ENCODE measurements around the gene GDPD3. TPM values are rescaled to one million over a fixed set of nuclear protein-coding genes. Genes with fewer than 3 reads are reported as not detected.

Gene GDPD3
- polyA plus RNA-seq, 1 donor: 18.1 TPM

DNA sequence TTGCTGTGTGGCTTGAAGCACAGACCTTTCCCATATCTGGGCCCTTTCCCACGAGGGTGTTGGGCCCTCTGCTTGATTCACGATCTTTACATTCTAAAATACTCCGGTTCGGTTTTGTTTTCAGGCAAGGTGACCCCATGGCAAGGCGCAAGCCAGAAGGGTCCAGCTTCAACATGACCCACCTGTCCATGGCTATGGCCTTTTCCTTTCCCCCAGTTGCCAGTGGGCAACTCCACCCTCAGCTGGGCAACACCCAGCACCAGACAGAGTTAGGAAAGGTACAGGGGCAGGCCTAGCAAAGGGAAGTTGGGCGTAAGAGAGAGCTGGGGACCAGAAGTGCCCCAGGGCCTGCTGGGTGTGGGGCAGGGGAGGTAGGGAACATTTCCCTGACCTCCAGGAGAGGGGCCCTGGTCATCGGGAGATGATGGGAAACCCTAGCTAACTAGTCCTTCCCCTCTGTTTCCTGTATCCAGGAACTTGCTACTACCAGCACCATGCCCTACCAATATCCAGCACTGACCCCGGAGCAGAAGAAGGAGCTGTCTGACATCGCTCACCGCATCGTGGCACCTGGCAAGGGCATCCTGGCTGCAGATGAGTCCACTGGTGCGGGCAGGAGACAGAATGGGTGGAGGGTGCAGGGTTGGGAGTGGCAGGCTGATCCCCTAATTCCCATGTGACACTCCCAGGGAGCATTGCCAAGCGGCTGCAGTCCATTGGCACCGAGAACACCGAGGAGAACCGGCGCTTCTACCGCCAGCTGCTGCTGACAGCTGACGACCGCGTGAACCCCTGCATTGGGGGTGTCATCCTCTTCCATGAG lies 46.4 kb downstream of the GDPD3 start:
- Histone ChIP-seq H3K27me3 (ENCODE audit: control insufficient read depth, insufficient read depth, low read length) (no peaks in the 10 kb centered on the region), H3K9me3 (ENCODE audit: control insufficient read depth, low read depth, low read length) (peaks cover 2% of the 10 kb centered on the region), H3K36me3 (ENCODE audit: control insufficient read depth, insufficient read depth, low read length) (peaks cover 45% of the 10 kb centered on the region), H3K4me1 (ENCODE audit: control insufficient read depth, insufficient read depth, low read length) (peaks cover 21% of the 10 kb centered on the region), H3K27ac (ENCODE audit: low read length) (peak overlapping the region; percentile 100), H3K4me3 (ENCODE audit: low read length) (peak overlapping the region; percentile 100)
- WGBS (ENCODE audit: insufficient coverage, low lambda C conversion rate): no CpG with 5 or more reads among the region's 21 CpGs
- no peak for DNase-seq

DNA sequence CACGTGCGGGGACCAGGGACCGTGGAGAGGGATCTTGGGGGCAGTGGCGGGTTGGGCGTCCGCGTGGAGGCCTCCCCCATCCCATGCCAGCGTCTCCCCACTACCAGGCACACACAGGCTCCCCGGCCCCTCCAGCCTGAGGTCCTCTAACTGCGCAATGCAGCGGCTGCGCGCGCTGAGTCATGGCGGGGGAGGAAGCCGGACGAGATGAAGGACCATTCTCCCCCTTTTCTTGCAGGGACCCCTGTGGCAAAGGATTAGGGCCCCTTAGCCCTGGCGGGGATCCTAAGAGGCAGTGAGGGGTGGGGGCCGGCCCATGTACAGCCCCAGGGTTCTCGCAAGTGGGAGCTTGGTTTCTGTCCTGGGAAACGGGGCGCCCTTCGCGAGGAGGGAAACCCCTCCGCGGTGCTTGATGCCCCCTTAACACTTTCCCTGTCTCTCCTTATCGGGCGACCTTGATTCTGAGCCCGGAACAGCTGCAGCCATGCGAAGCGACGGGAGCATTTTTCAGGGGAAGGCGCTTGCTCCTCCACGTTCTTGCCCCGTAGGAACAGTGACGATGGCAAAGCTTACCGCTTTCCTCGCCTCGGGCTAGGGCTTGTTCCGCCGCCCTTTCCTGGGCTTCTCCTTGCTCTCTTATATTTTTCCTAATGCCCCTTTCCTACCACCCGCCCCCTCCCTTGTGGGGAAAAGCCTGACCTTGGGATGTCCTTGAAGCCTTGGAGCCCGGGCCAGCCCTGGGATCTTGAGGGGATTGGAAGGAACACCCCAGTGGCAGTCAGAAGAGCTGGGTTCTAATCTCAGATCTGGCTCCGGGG lies 47.2 kb downstream of the GDPD3 start:
- Histone ChIP-seq H3K9me3 (ENCODE audit: control insufficient read depth, low read depth, low read length) (peaks cover 2% of the 10 kb centered on the region), H3K4me3 (ENCODE audit: low read length) (peak overlapping the region; percentile 100), H3K27me3 (ENCODE audit: control insufficient read depth, insufficient read depth, low read length) (no peaks in the 10 kb centered on the region), H3K4me1 (ENCODE audit: control insufficient read depth, insufficient read depth, low read length) (peaks cover 21% of the 10 kb centered on the region), H3K27ac (ENCODE audit: low read length) (peak overlapping the region; percentile 100), H3K36me3 (ENCODE audit: control insufficient read depth, insufficient read depth, low read length) (peaks cover 39% of the 10 kb centered on the region)
- no peak for DNase-seq
- no CpG with 5 or more reads among the region's 44 CpGs for WGBS (ENCODE audit: insufficient coverage, low lambda C conversion rate)

DNA sequence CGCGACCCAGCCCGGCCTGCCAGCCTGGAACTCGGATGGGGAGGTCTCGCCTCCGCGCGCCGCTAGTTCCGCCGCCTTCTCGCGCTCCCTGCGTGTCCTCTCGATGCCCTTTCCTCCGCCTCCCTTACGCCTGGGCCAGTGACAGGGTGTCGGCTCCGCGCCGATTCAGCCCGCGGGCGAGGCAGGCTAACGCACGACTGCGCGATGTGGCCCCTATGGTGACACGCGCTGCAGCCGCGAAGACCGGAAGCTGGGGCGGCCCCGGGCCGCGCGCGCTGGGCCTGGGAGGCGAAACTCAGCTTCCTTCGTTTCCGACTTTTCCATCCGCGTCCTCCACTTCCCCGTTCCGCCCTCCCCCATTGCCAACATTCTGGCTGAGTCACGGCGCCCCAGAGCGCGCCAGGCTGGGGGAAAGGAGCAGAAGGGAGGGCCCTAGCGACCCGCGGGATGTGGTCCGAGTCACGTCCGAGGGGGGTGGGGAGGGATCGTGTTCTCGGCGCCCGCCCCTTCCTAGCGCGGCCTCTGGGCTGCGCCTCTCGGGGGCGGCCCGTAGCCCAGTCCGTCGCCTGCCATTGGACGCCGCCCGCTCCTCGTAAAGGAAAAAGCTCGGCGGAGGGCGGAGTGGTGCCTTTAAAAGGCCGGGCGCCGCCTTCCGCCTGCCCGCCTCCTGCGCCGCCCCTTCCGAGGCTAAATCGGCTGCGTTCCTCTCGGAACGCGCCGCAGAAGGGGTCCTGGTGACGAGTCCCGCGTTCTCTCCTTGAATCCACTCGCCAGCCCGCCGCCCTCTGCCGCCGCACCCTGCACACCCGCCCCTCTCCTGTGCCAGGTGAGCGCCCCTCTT lies 48.0 kb downstream of the GDPD3 start, which contains the start of gene ALDOA:
TSS of gene ALDOA (plus strand) at position 659 of the 841 bp plus-strand sequence. CDS start 1,138 bp downstream, outside the sequence.
- Histone ChIP-seq H3K27me3 (ENCODE audit: control insufficient read depth, insufficient read depth, low read length) (no peaks in the 10 kb centered on the region), H3K4me3 (ENCODE audit: low read length) (peak within 1 kb of the TSS; percentile 100), H3K4me1 (ENCODE audit: control insufficient read depth, insufficient read depth, low read length) (peaks cover 21% of the 10 kb centered on the region), H3K36me3 (ENCODE audit: control insufficient read depth, insufficient read depth, low read length) (peaks cover 32% of the 10 kb centered on the region), H3K27ac (ENCODE audit: low read length) (peak within 1 kb of the TSS; percentile 100), H3K9me3 (ENCODE audit: control insufficient read depth, low read depth, low read length) (peaks cover 2% of the 10 kb centered on the region)
- no CpG with 5 or more reads among the region's 99 CpGs for WGBS (ENCODE audit: insufficient coverage, low lambda C conversion rate)
- peak; percentile 98 to 99 for DNase-seq

DNA sequence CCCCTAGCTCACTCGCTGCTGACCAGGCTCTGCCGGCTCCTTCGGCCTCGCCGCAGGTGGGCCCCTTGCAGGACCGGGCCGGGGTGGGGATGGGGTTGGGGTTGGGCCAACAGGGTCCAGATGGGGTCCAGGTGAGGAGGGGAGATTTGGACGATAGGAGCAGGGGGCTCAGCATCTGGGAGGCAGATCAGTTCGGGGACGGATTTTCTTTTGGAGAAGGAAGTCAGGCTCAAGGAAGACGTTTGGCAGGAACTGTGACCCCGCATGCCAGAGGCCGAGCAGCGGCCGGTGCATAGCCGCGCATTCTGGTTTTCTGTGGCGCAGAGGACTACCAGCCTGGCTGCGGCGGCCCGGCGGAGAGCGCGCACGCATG lies 48.6 kb downstream of the GDPD3 start:
- H3K4me1 ChIP-seq (ENCODE audit: control insufficient read depth, insufficient read depth, low read length): peaks cover 21% of the 10 kb centered on the region
- peaks cover 25% of the 10 kb centered on the region for H3K36me3 ChIP-seq (ENCODE audit: control insufficient read depth, insufficient read depth, low read length)
- no peak for DNase-seq
- H3K27ac ChIP-seq (ENCODE audit: low read length): peak overlapping the region; percentile 100
- peak overlapping the region; percentile 100 for H3K4me3 ChIP-seq (ENCODE audit: low read length)
- H3K27me3 ChIP-seq (ENCODE audit: control insufficient read depth, insufficient read depth, low read length): no peaks in the 10 kb centered on the region
- H3K9me3 ChIP-seq (ENCODE audit: control insufficient read depth, low read depth, low read length): peaks cover 2% of the 10 kb centered on the region
- WGBS (ENCODE audit: insufficient coverage, low lambda C conversion rate): no CpG with 5 or more reads among the region's 25 CpGs

DNA sequence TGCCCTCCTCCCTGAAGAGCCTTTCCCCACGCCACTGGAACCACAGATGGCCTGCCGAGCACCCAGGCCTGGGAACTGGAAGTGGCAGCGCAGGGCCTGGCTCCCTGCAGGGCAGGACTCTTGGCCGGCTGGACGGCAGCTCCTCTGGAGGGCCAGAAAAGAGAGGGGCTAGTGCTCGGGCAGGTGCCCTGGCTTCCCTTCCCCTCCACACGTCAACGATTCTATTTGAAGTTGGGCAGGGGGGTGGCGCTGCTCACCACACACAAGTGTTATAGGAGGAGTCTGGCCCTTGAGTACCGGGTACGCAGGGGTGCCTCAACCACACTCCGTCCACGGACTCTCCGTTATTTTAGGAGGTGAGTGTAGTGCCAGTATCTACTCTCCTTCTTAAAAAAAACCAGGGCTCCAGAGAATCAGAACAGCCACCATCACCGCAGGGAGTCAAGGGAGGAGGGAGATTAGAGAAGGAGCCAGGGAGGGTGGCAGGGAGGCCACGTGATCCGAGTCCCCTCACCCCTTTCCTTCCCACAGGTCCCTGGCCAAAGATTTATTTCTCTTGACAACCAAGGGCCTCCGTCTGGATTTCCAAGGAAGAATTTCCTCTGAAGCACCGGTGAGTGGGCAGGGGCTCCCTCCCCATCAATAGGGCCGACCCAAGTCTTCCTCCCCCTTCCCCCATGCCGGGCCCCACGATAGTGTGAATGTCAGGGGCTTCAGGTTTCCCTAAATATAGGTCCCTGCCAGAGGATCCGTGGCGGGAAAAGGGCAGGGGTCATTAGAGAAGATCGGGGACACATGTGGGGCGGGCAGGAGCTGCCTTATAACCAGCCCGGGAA lies 49.2 kb downstream of the GDPD3 start:
- WGBS (ENCODE audit: insufficient coverage, low lambda C conversion rate): no CpG with 5 or more reads among the region's 27 CpGs
- H3K9me3 ChIP-seq (ENCODE audit: control insufficient read depth, low read depth, low read length): no peaks in the 10 kb centered on the region
- no peaks in the 10 kb centered on the region for H3K27me3 ChIP-seq (ENCODE audit: control insufficient read depth, insufficient read depth, low read length)
- peak overlapping the region; percentile 100 for H3K4me3 ChIP-seq (ENCODE audit: low read length)
- peak in 1 of 2 donors; percentile 72 for DNase-seq
- H3K4me1 ChIP-seq (ENCODE audit: control insufficient read depth, insufficient read depth, low read length): peaks cover 21% of the 10 kb centered on the region
- H3K36me3 ChIP-seq (ENCODE audit: control insufficient read depth, insufficient read depth, low read length): peaks cover 19% of the 10 kb centered on the region
- H3K27ac ChIP-seq (ENCODE audit: low read length): peak overlapping the region; percentile 100

DNA sequence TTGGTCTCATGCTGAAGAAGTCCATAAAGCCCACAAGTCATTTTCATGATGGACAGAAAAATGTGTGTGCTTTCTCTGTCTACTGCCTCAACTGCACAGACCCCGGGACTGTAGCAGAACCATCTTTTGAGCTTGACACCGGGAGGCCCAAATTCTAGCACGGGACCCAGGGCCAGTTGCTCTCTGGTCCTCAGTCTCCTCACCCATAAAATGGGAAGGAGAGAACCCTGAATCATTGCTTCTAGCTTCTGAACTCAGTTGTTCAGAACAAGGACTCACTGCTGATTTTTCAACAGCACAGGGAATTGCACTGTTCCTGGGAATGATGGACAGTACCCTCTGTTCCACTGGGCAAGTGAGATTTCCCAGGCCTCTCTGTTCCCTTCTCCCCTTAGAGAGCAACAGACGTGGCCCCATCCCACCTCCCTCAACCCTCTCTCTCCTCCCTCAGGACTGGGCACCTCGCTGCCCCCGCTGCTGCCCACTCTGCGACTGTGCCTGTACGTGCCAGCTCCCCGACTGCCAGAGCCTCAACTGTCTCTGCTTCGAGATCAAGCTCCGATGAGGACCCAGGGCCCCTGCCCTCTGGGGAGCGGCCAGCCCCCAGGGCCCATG lies 50.0 kb downstream of the GDPD3 start:
- Histone ChIP-seq H3K4me3 (ENCODE audit: low read length) (no peak overlapping the region), H3K27ac (ENCODE audit: low read length) (peak overlapping the region; percentile 100), H3K36me3 (ENCODE audit: control insufficient read depth, insufficient read depth, low read length) (peaks cover 12% of the 10 kb centered on the region), H3K27me3 (ENCODE audit: control insufficient read depth, insufficient read depth, low read length) (no peaks in the 10 kb centered on the region), H3K9me3 (ENCODE audit: control insufficient read depth, low read depth, low read length) (no peaks in the 10 kb centered on the region), H3K4me1 (ENCODE audit: control insufficient read depth, insufficient read depth, low read length) (peaks cover 21% of the 10 kb centered on the region)
- no peak for DNase-seq
- WGBS (ENCODE audit: insufficient coverage, low lambda C conversion rate): no CpG with 5 or more reads among the region's 12 CpGs

DNA sequence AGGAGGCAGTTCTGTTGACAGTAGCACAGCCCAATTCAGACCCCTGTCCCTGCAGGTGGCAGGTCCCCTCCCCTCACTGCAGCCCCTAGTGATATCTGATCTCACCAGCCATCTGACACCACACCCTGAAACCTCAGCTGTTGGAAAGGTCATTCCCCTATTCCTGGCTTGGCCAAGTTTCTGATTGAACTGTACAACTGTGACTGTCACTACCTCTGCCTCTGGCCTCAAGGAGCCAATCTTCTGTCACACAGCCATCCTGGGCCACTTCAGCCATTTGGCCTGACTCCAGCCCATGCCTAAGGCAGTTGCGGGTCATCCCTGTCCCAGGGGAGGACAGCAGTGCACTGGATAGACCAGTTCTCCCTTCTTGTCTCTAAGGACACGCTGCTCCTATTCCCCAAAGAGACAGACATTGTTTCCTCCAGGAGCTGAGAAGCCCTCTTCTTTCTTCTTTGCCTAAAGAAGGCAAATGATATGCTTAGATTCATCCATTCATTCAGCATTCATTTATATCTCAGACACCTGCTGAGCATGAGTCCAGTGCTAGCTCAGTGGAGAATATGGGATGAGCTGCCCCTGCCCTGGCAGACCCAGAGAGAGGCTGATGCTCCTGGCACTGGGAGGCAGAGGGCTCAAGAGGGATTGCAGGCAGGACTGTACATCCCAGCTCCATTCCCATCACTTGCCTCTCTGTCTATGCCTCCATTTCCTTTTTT lies 52.3 kb downstream of the GDPD3 start:
- WGBS (ENCODE audit: insufficient coverage, low lambda C conversion rate): no CpG with 5 or more reads among the region's 2 CpGs
- no peak overlapping the region for H3K4me3 ChIP-seq (ENCODE audit: low read length)
- no peaks in the 10 kb centered on the region for H3K9me3 ChIP-seq (ENCODE audit: control insufficient read depth, low read depth, low read length)
- H3K4me1 ChIP-seq (ENCODE audit: control insufficient read depth, insufficient read depth, low read length): peaks cover 11% of the 10 kb centered on the region
- no peaks in the 10 kb centered on the region for H3K27me3 ChIP-seq (ENCODE audit: control insufficient read depth, insufficient read depth, low read length)
- no peak for DNase-seq
- no peak overlapping the region for H3K27ac ChIP-seq (ENCODE audit: low read length)
- no peaks in the 10 kb centered on the region for H3K36me3 ChIP-seq (ENCODE audit: control insufficient read depth, insufficient read depth, low read length)

DNA sequence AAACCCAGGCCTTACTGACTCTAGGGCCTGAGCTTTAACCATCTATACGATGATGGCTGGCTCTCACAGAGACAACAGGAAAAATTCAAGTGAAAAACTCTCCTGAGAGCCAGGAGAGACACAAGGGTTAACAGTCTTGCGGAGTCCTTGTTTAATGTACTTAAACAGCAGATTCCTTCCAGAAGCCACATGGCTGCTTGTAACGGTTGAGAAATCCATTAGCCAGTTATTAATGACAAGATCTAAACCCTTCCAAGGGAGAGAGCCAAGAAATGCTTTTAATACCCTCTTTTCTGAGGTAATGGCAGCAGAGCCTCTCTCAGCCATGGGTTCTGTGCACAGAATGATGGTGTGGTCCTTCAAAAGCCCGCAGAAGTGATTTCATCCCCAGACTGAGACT lies 53.0 kb downstream of the GDPD3 start:
- H3K4me3 ChIP-seq (ENCODE audit: low read length): no peak overlapping the region
- WGBS (ENCODE audit: insufficient coverage, low lambda C conversion rate): 83% methylated on average over 1 of the region's 4 CpGs
- H3K4me1 ChIP-seq (ENCODE audit: control insufficient read depth, insufficient read depth, low read length): peaks cover 11% of the 10 kb centered on the region
- H3K36me3 ChIP-seq (ENCODE audit: control insufficient read depth, insufficient read depth, low read length): no peaks in the 10 kb centered on the region
- DNase-seq: no peak
- no peak overlapping the region for H3K27ac ChIP-seq (ENCODE audit: low read length)
- no peaks in the 10 kb centered on the region for H3K27me3 ChIP-seq (ENCODE audit: control insufficient read depth, insufficient read depth, low read length)
- H3K9me3 ChIP-seq (ENCODE audit: control insufficient read depth, low read depth, low read length): no peaks in the 10 kb centered on the region
